Activated T-helper 2 cell treated with anti-CD3 and anti-CD28 coated beads, Interferon-gamma antibody, Interleukin-2, Interleukin-4, amounts not matched to agents 10 μg/mL and 5 μg/mL and 100 μg/mL, durations not matched to agents 14 hours and 24 hours and 36 hours (primary cell): ENCODE results near the gene AJUBA. TPM values are rescaled to one million over a fixed set of nuclear protein-coding genes. Genes with fewer than 3 reads are reported as not detected.

Experiments
- DNase-seq: peaks from one replicate; pipeline ENCODE4 v3.0.0; 2021; ENCODE audit warnings: low spot score
- H3K27ac Mint-ChIP-seq: one replicate; pipeline ENCODE4 v1.8.0; 2021; ENCODE audit warnings: mixed read lengths
- H3K27me3 Mint-ChIP-seq: one replicate; pipeline ENCODE4 v1.8.0; 2021; ENCODE audit warnings: low read depth, mixed read lengths
- H3K36me3 Mint-ChIP-seq: one replicate; pipeline ENCODE4 v1.8.0; 2021; ENCODE audit warnings: low read depth, mixed read lengths
- H3K4me1 Mint-ChIP-seq: one replicate; pipeline ENCODE4 v1.8.0; 2021; ENCODE audit warnings: low read depth, mixed read lengths
- H3K4me3 Mint-ChIP-seq: one replicate; pipeline ENCODE4 v1.8.0; 2021; ENCODE audit warnings: low read depth, mild to moderate bottlenecking, moderate library complexity, mixed read lengths
- H3K9me3 Mint-ChIP-seq: one replicate; pipeline ENCODE4 v1.8.0; 2021; ENCODE audit warnings: mixed read lengths
- intact Hi-C: fragments of 100-400 bp; cut with micrococcal nuclease; formaldehyde crosslinking; loops from one replicate; pipeline ENCODE4 v1.15.1; 2023
- total RNA-seq: library from RNA; stranded (reverse); gene quantifications from 2 replicates; pipeline ENCODE4 v1.2.3, GENCODE V29; 2022

The AJUBA gene
- total RNA-seq, 1 donor from 2014 or later = 2.1 TPM

DNA sequence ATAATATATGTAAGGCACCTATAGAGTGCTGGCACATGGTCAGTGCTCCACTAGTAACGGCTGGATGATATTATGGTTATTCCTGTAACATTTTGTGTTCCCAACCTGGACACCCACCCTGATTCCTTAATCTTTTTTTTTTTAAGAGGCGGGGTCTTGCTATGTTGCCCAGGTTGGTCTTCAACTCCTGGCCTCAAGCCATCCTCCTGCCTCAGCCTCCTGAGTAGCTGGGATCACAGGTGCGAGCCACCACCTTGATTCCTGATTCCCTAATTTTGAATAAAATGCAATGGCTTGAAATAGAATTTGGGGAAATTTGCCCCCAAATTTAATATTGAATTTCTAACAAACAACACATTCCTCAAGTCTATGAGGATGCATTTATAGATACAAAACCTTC is 20.2 kb upstream of the AJUBA start:
- H3K9me3 Mint-ChIP-seq = no peaks in the 10 kb centered on the region
- no peak overlapping the region for H3K27ac Mint-ChIP-seq
- H3K4me3 Mint-ChIP-seq = no peak overlapping the region
- H3K27me3 Mint-ChIP-seq = no peaks in the 10 kb centered on the region
- H3K36me3 Mint-ChIP-seq = no peaks in the 10 kb centered on the region
- DNase-seq = no peak
- peaks cover 26% of the 10 kb centered on the region for H3K4me1 Mint-ChIP-seq
- intact Hi-C loops = loop anchor here (10.0 kb wide), 1 partner anchor 302 kb away; the partner anchor contains the start of genes BCL2L2 and PPP1R3E

DNA sequence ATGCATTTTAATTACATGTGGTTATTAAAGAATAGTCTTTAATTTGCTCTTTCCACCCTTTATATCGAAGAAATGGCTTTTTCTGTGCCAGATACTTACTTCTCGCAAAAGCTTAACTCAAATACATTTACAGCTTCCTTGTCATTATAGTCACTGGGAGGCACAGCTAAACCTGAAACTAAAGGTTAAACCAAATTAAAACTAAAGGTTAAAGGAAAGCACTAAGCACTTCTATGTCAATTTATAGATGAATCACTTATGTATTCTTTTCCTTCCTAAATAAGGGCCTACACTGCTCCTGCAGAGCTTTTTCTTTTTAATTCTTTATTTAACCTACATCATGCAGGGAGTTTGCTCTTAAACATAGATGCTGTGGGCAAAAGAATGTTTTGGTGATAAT is 18.5 kb upstream of the AJUBA start:
- H3K4me1 Mint-ChIP-seq = peaks cover 13% of the 10 kb centered on the region

DNA sequence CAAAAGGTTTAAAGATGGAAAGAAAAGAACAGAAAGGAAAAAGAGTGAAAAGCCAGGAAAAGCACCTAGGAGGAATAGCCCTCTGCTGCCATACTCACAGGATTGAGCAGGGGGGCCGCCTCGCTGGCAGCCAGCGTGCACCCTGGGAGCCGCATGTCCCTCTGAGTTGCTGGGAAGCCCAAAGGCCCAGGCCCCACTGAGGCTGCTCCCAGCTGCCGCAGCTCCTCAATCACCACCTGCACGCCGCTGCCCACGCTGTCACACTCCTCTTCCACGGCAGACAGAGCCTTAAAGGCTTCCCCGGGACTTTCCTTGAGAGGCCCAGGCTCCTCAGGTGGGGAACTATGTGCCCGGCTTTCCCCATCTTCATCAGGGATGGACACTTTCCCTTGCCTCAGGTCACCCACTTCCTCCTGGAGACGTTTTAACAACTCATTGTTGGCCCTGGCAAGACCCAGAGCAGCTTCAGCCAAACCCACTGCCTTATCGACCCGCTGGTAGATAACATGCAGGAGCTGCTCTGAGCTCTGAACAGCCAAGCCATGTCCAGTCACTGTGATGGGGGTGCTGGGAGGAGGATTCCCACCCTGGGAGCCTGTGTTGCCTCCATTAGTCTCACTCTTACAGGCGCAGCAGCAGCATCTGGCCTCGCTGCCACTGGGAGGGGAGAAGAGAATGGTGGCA is 16.1 kb upstream of the AJUBA start:
- Mint-ChIP-seq H3K9me3 (no peaks in the 10 kb centered on the region), H3K36me3 (peaks cover 2% of the 10 kb centered on the region), H3K4me3 (no peak overlapping the region), H3K27me3 (no peaks in the 10 kb centered on the region), H3K4me1 (peaks cover 12% of the 10 kb centered on the region), H3K27ac (no peak overlapping the region)
- no peak for DNase-seq
- intact Hi-C loops = no loop called here

More for the DNA sequence above, 18.5 kb upstream of the AJUBA start:
- Mint-ChIP-seq H3K27ac (no peak overlapping the region), H3K36me3 (no peaks in the 10 kb centered on the region), H3K9me3 (no peaks in the 10 kb centered on the region), H3K27me3 (no peaks in the 10 kb centered on the region), H3K4me3 (no peak overlapping the region)
- no peak for DNase-seq
- intact Hi-C loops = loop anchor here (10.0 kb wide), 1 partner anchor 304 kb away; the partner anchor contains the start of genes BCL2L2 and PPP1R3E

DNA sequence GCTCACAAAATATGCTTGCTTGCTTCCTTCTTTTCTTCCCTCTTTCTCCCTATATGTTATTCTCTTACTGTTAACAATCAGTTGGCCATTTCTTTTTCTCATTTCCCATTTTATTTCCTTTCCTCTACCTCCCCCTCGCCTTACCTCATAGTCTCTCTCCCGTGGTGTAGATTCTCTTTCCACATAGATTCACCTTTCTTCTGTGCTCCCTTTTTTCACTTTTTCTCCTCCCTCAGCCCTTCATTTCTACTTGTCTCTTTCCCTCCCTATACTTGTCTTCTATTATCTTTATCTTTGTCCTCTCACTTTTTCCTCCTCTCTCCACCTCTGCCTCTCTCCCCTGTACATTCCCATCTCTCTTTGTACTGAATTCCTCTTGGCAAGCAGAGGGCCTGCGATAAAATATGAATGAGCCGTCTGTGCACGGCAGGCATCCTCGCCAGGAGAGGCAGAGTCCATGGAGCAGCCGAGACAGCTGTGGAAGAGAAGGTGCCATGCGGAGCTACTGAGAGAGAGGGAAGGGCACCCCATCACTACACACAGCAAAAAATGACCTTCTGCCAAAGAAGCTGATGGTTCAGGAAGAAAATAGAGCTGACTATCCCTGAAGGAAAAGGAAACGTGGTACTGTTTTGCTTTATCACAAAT is 15.4 kb upstream of the AJUBA start:
- no peaks in the 10 kb centered on the region for H3K9me3 Mint-ChIP-seq
- H3K36me3 Mint-ChIP-seq = peaks cover 5% of the 10 kb centered on the region
- H3K4me1 Mint-ChIP-seq = peaks cover 12% of the 10 kb centered on the region
- DNase-seq = no peak
- no peak overlapping the region for H3K27ac Mint-ChIP-seq
- H3K4me3 Mint-ChIP-seq = no peak overlapping the region
- H3K27me3 Mint-ChIP-seq = no peaks in the 10 kb centered on the region
- intact Hi-C loops = no loop called here

DNA sequence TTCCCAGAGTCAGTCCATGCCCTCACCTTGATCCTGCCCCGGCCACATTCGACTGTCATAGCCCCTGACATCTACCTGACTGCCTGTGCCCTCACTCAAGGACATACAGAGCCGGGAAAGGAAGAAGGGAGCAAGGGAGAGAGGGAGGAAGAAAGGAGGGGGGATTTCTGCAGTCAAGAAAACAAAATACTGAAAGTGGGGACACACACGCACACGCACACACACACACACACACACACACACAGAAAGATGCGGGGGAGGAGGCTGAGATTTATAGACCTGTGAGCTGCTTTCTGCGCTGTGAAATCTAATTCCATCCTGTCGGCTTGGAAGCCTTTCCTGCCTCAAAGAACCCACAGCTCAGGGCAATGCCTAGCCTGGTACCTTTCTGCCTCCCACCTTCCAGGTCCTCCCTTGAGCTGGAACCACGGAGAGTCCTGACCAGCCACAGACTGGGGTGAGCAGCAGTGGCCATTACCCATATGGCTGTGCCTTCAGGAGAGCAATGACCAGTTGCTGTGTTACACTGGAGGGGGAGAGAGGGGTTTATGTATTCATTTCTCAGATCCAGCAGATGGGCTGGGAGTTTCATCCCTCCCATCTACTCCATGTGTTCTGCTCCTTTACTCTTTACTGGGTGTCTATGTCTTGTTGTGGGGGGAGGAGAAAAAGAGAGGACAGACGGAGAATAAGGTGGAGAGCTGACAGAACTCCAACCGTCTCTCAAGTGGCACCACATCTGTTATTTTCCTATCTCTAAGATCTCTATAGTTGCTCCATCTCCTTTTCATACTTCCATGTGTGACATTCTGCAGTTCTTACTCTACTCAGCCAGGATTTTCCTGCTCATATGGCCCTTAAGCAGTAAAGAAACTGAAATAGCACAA is 14.7 kb upstream of the AJUBA start:
- intact Hi-C loops = no loop called here

DNA sequence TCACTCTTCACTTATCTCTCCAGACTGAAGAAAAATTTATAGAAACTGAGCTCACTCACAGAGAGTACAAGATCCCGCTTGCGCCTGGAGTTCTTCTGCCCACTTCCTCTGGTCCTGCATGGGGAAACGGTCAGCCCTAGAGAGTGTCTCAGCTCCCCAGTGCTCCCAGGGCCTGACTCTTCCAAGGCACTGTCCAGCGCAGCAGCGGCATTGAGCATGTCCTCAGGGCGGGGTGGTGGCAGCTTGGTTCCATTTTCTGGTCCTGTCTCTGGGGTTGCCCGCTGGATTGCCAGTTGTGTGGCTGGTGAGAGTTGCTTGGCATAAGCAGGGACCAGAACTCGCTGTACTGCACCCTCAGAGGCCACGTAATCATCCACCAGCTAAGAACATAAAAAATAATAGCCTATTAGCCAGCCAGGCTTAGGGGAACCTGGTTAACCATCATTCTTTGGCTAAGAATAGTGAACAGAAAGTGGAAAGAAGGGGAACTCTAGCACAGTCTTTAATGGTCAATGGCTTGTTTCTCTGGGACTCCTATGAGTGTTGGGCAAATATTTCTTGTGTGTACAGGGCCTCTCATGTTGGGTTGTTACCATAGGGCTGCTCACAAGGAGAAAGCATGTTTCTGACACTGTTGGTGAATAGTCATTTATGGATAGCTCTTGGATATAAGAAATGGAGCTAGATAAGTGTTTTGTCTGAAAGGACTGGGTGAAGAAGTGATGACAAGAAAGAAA is 13.7 kb upstream of the AJUBA start:
- Mint-ChIP-seq H3K27me3 (no peaks in the 10 kb centered on the region), H3K27ac (no peak overlapping the region), H3K36me3 (peaks cover 5% of the 10 kb centered on the region), H3K4me1 (peaks cover 9% of the 10 kb centered on the region), H3K9me3 (no peaks in the 10 kb centered on the region), H3K4me3 (no peak overlapping the region)
- intact Hi-C loops = loop anchor here (2.0 kb wide), 1 partner anchor 61 kb away; the partner anchor contains the start of gene CDH24
- no peak for DNase-seq

More for the DNA sequence above, 14.7 kb upstream of the AJUBA start:
- peaks cover 12% of the 10 kb centered on the region for H3K4me1 Mint-ChIP-seq
- no peak overlapping the region for H3K27ac Mint-ChIP-seq
- no peak overlapping the region for H3K4me3 Mint-ChIP-seq
- no peak for DNase-seq
- H3K9me3 Mint-ChIP-seq = no peaks in the 10 kb centered on the region
- H3K27me3 Mint-ChIP-seq = no peaks in the 10 kb centered on the region
- peaks cover 5% of the 10 kb centered on the region for H3K36me3 Mint-ChIP-seq

DNA sequence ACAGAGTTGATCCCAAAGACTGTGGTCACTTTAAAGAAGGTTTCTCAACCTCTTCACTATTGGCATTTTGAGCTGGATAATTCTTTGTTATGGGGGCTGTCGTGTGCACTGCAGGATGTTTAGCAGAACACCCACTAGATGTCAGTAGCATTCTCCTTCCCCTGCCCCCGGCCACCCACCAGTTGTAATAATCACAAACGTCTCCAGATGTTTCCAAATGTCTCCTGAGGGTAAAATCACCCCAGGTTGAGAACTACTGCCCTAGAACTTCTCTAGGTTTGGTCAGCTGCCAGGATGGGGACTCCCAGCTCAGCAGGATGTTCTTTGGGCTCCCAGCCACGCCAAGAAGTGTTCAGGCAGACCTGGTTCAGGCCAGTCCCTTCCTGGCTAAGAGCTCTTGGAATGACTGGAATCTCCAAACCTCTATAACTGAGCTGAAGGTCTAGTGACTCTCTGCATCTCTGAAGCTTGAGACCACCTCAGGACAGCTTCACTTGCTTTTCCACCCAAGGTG is 12.5 kb upstream of the AJUBA start:
- Mint-ChIP-seq H3K27me3 (no peaks in the 10 kb centered on the region), H3K4me3 (no peak overlapping the region), H3K27ac (no peak overlapping the region), H3K36me3 (peaks cover 5% of the 10 kb centered on the region), H3K9me3 (no peaks in the 10 kb centered on the region), H3K4me1 (peaks cover 5% of the 10 kb centered on the region)
- DNase-seq = no peak
- intact Hi-C loops = loop anchor here (2.0 kb wide), 1 partner anchor 62 kb away; the partner anchor contains the start of gene CDH24

DNA sequence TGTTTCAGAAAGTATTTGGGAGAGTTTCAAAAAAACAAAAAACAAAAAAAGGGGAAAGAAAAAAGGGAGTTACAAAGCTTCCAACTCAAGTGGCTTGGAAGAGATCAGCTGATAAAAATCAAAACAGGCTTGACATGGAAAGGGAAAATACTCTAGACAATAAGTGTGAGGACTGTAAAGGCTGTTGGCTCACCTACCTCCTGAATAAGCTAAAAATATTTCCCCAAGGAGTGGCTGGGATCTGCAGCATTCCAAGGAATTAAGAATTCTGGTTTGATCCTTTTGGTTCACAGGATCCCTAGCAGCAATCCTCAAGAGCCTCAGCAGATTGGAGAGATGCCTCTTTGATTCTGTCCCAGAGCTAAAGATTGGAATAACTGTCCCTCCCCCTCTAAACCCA is 11.2 kb upstream of the AJUBA start:
- intact Hi-C loops = no loop called here
- Mint-ChIP-seq H3K4me3 (no peak overlapping the region), H3K36me3 (peaks cover 7% of the 10 kb centered on the region), H3K9me3 (no peaks in the 10 kb centered on the region), H3K27me3 (no peaks in the 10 kb centered on the region), H3K4me1 (peaks cover 5% of the 10 kb centered on the region), H3K27ac (no peak overlapping the region)
- DNase-seq = no peak

DNA sequence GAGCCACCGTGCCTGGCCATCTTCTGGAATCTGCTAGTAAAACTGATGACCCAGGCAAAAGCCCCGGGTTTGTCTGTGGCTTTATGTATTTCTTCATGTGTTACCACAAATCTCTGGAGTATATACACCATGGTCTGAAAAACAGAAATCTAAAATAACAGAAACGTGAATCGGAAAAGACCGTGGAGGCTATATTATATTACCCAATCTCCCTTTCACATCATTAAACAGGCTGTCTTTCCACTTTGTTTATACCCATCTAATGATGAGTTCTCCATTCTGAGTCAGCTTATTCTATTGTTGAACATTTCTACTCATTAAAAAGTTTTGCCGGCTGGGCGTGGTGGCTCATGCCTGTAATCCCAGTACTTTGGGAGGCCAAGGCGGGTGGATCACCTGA is 9.5 kb upstream of the AJUBA start:
- intact Hi-C loops = no loop called here
- no peak for DNase-seq
- Mint-ChIP-seq H3K9me3 (no peaks in the 10 kb centered on the region), H3K27ac (no peak overlapping the region), H3K36me3 (peaks cover 11% of the 10 kb centered on the region), H3K27me3 (no peaks in the 10 kb centered on the region), H3K4me1 (peaks cover 5% of the 10 kb centered on the region), H3K4me3 (no peak overlapping the region)

DNA sequence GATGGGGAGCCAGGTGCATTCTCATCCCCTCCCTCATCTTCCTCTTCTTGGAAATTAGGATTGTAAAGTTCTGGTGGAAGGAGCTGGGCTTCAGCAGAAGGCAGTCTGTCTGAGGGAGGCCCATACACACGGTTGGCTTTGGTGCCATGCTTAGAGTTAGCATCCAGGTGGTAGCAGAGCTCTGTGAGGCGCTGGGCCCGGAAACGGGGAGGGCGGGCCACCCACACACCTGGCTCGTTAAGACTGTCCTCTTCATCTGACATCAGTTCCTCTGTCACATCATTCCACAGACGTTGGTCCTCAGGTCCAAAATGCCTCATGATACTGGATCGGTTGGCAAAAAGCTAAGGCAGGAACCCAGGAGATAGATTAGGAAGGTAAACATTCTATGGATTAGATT is 4.9 kb upstream of the AJUBA start:
- Mint-ChIP-seq H3K9me3 (no peaks in the 10 kb centered on the region), H3K4me3 (no peak overlapping the region), H3K36me3 (peaks cover 6% of the 10 kb centered on the region), H3K27me3 (no peaks in the 10 kb centered on the region), H3K4me1 (no peaks in the 10 kb centered on the region), H3K27ac (no peak overlapping the region)
- intact Hi-C loops = loop anchor here (2.0 kb wide), 1 partner anchor 20 kb away; no protein-coding TSS in a partner anchor
- DNase-seq = no peak

DNA sequence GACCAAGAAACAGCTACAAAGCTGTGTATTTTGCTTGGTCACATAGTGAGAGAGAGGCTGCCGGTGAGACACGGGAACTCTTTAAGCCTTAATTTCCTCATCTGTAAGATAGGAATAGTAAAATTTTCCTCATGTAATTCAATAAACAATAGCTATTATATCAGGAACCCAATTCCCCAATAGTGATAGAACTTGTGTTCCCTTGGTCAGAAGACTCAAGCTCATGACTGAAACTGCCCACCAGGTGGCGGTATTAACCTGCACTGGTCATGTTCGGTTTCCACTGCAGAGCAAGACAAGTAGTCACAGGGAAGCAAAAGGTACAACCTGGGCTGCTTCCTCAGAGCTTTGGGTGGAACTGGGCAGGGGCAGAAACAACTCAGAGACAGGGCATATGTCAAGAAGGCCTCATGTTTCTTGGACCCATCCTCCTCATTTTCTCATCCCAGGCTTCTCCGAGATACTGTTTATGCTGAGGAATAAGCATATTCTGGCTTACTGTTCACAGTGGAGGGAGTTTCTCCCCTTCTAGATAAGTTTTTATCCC is 4.2 kb upstream of the AJUBA start:
- DNase-seq = peak; percentile 78
- Mint-ChIP-seq H3K27ac (no peak overlapping the region), H3K9me3 (no peaks in the 10 kb centered on the region), H3K4me3 (no peak overlapping the region), H3K4me1 (no peaks in the 10 kb centered on the region), H3K27me3 (no peaks in the 10 kb centered on the region), H3K36me3 (peaks cover 6% of the 10 kb centered on the region)
- intact Hi-C loops = loop anchor here (1.0 to 2.0 kb wide), 2 partner anchors 20 to 72 kb away; no protein-coding TSS in a partner anchor
